GM06990 (cell line): ENCODE measurements around the gene ZNF665.

Source experiments
- DNase-seq: peaks from one replicate; pipeline ENCODE4 v3.0.0-alpha.2; 2011; ENCODE audit not compliant: insufficient read length; ENCODE audit errors: extremely low read depth
- H3K27me3 ChIP-seq: replicated peaks from 2 replicates; pipeline ENCODE4 v1.6.0; 2011; ENCODE audit warnings: low read length; ENCODE audit not compliant: control insufficient read depth, insufficient read depth
- H3K36me3 ChIP-seq: 2 replicates; pipeline ENCODE4 v1.5.1; 2011; ENCODE audit warnings: low read length; ENCODE audit not compliant: control insufficient read depth, insufficient read depth
- H3K4me3 ChIP-seq: replicated peaks from 2 replicates; pipeline ENCODE4 v1.5.1; 2011; ENCODE audit warnings: low read depth, mild to moderate bottlenecking, control low read depth, low read length
- CTCF ChIP-seq: IDR thresholded peaks from 2 replicates; pipeline ENCODE4 v1.5.1; 2011; ENCODE audit warnings: low read length, control low read depth, mild to moderate bottlenecking, inconsistent platforms; ENCODE audit not compliant: insufficient read depth, poor library complexity, severe bottlenecking

Gene ZNF665

DNA sequence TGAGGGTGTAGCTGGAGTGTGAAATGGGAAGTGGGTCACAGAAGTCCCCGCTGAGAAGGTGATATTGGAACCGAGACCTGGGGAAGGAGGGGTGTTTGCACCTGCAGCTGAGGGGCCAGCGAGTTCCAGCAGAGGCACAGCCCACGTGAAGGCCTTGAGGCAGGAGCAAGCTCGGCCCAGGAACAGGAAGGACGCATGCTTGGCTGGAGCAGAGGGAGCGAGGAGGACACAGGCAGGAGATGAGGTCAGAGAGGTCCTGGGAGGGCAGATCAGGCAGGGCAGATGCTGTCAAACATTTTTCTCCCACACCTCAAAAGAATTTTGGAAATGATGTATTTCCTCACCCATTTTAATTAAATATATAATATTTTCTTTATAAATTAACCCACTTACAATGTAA, 69.8 kb downstream of the ZNF665 start:
- no peaks in the 10 kb centered on the region for H3K27me3 ChIP-seq

More for the DNA sequence above, 69.8 kb downstream of the ZNF665 start:
- Histone ChIP-seq H3K4me3 (no peak overlapping the region), H3K36me3 (no peaks in the 10 kb centered on the region; the same call in 1 of the 2 replicates)
- no peak for TF ChIP-seq CTCF
- no peak for DNase-seq
